BJ (cell line): ENCODE results near the gene CTSC. TPM values are rescaled to one million over a fixed set of nuclear protein-coding genes. Genes with fewer than 3 reads are reported as not detected.

Source experiments
- CTCF ChIA-PET: fragments of 350-600 bp; formaldehyde crosslinking; extraction: SDS; loops from one replicate; lab custom pipeline; 2021; ENCODE audit warnings: antibody characterized with exemption, inconsistent platforms; lab: Yijun Ruan, JAX
- POLR2A ChIA-PET: fragments of 300-600 bp; sonication (Branson Sonifier 250); formaldehyde crosslinking; extraction: SDS; loops from one replicate; lab custom pipeline; 2021; ENCODE audit warnings: antibody characterized with exemption; lab: Charles Lee
- DNase-seq: peaks from one replicate; pipeline ENCODE4 v3.0.0-alpha.2; 2011; ENCODE audit warnings: low read depth
- H3K27me3 ChIP-seq: 2 replicates; pipeline ENCODE4 v1.6.0; 2011; ENCODE audit warnings: low read length; ENCODE audit not compliant: control insufficient read depth, insufficient read depth
- H3K36me3 ChIP-seq: 2 replicates; pipeline ENCODE4 v1.5.1; 2011; ENCODE audit warnings: low read length; ENCODE audit not compliant: control insufficient read depth, insufficient read depth
- H3K4me3 ChIP-seq: 2 replicates; pipeline ENCODE4 v1.5.1; 2011; ENCODE audit warnings: low read depth, mild to moderate bottlenecking, control low read depth, low read length
- CTCF ChIP-seq: IDR thresholded peaks from 2 replicates; pipeline ENCODE4 v1.5.1; 2011; ENCODE audit warnings: low read depth, mild to moderate bottlenecking, control low read depth, inconsistent platforms, low read length, moderate library complexity; ENCODE audit not compliant: insufficient read depth
- polyA plus RNA-seq: library from polyadenylated mRNA; depleted of rRNA; stranded (reverse); fragments of >200 nt; gene quantifications from 2 replicates; pipeline ENCODE4 v1.2.3, GENCODE V29; 2011

The CTSC gene
- polyA plus RNA-seq, 1 experiment = 175 TPM

- CTCF ChIA-PET = interaction anchor here (0.9 kb wide), 1 partner anchor 30 kb away, joined by 3 read pairs; no protein-coding TSS in a partner anchor
- DNase-seq = no peak
- H3K36me3 ChIP-seq = peaks cover 3% of the 10 kb centered on the region; the same call in 1 of the 2 replicates
Observed at GRCh38 chr11:88293931-88294330, 43.6 kb downstream of the CTSC start.

DNA sequence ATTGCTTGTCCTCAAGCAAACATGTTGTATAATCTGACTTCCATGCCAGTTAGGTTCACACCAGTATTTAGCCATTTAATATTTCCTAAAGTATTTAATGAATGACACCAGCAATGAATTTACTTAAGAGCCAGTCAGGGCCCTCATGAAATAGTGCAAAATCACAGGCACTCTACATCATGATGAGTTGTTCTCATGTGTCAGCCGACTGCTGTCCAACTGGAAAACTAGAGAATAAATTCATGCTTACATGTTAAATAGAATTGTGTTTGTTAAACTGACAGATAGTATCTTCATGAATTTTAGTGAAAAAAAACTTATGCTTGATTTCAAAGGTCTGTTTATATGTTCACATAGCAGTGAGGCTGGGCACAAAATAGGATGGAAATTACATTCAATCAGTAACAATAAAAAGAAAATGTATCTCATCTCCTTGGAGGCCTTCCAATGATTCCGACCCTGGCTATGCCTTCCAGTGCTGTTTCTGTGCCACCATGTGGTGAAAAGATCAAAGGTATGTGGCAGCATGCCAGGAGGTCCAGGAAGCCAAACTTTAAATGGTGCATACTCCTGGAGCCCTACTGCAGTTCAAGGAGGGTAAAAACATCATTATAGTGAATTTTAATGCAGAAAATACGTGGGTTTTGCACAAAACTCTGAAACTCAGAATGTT lies 45.2 kb downstream of the CTSC start:
- H3K36me3 ChIP-seq = peaks cover 3% of the 10 kb centered on the region; the same call in 1 of the 2 replicates
- no peaks in the 10 kb centered on the region for H3K27me3 ChIP-seq
- ChIA-PET CTCF (interaction anchor here (1.1 kb wide), 1 partner anchor 61 kb away, joined by 4 read pairs; no protein-coding TSS in a partner anchor), POLR2A (no interaction called here)
- H3K4me3 ChIP-seq = no peak overlapping the region
- no peak for DNase-seq
- no peak for TF ChIP-seq CTCF

More at GRCh38 chr11:88293931-88294330, 43.6 kb downstream of the CTSC start:
- POLR2A ChIA-PET = interaction anchor here (0.6 to 0.7 kb wide), 2 partner anchors 43 to 1456 kb away, joined by 4 read pairs; no protein-coding TSS in a partner anchor
- TF ChIP-seq CTCF = no peak
- Histone ChIP-seq H3K27me3 (no peaks in the 10 kb centered on the region), H3K4me3 (no peak overlapping the region)

DNA sequence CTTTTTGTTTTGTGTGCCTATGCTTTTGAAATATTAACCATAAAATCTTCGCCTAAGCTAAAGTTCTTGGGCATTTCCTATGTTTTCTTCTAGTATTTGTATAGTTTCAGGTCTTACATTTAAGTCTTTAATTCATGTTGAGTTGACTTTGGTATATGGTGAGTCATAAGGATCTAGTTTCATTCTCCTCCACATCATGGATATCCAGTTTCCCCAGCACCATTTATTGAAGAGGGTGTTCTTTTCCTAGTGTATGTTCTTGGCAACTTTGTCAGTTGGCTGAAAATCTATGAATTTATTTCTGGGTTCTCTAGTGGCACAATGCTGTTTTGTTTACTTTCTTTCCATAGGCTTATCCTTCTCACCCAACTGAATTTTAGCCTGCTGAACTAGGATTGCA lies 49.0 kb downstream of the CTSC start:
- no peaks in the 10 kb centered on the region for H3K36me3 ChIP-seq
- no peak overlapping the region for H3K4me3 ChIP-seq
- TF ChIP-seq CTCF = no peak
- no peak for DNase-seq
- ChIA-PET CTCF (interaction anchor here (1.1 kb wide), 1 partner anchor 410 kb away, joined by 3 read pairs; no protein-coding TSS in a partner anchor), POLR2A (no interaction called here)
- H3K27me3 ChIP-seq = no peaks in the 10 kb centered on the region

DNA sequence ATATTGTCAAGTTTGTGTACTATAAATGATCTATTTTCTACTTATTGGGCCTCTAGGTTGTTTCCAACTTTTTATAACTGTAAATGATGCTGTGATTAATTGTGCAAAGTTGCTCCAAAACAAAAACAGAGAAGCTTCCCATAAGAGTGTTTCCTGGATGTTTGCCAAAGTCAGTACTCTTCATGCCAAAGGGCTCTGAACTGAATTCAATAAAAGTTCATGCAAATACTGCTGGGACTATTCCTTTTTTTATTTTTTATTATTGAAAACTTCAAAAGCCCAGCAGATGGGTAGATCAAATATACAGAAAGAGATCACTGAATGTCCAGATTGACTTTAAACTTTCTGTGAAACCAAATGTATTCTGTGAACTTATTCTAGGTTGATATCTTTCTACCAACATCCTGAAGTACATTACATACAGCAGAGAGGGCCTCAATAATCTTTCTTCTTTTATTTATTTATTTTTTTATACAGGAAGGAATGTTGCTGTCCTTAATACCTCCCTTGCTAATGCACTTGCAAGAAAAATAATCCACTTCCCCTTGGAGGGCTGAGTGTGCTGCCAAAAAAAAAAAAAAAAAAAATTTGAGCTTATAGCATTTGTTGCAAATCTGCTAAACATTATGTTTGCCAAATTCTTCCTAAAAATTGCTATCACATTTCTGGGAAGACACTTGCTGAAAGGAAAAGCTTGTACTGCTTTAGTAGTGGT lies 53.0 kb downstream of the CTSC start:
- no peak for DNase-seq
- ChIA-PET POLR2A (interaction anchor here (0.6 kb wide), 2 partner anchors 222 to 299 kb away, joined by 4 read pairs; no protein-coding TSS in a partner anchor), CTCF (interaction anchor here (0.9 to 2.2 kb wide), 2 partner anchors 12 to 29 kb away, joined by 4 to 5 read pairs; no protein-coding TSS in a partner anchor)
- Histone ChIP-seq H3K36me3 (no peaks in the 10 kb centered on the region), H3K4me3 (no peak overlapping the region), H3K27me3 (no peaks in the 10 kb centered on the region)
- TF ChIP-seq CTCF = no peak
